Activated CD4-positive, alpha-beta T cell treated with anti-CD3 and anti-CD28 coated beads, Interleukin-2, amount 50 U/mL, for 1 hour (primary cell): ENCODE results near the gene THBS3.

ENCODE experiments used
- DNase-seq: peaks from one replicate; pipeline ENCODE4 v3.0.0-alpha.2; 2020

THBS3 gene

DNA sequence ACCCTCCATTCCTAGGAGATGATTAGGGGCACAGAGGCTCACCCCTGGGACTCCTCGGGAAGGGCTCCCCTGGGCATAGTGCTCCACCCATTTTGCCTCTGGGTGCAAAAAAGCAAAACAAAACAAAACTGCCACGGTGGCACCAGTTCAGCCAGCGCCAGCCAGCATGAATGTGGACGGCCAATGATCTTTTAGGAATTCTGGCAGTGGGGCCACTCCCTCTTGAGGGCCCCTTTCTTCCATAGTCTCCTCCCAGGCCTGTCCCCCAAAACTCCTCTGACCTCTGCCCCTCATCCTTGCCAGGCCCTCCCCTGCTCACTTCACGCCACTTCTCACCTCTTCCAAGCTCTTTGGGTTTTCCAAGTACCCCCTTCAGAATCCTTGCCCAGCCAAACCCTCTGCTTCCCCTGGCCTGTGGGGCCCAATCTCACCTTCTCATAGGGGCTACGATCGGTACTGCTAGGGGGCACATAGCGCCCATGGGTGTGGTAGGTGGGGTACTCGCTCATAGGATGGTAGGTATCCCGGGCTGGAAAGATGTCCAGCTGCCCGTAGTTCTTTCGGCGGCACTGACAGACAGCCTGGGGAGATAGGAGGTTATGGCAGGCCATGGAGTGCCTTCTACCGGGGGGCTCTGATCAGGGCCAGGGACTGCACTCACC, 20.8 kb downstream of the THBS3 start:
- no peak for DNase-seq

DNA sequence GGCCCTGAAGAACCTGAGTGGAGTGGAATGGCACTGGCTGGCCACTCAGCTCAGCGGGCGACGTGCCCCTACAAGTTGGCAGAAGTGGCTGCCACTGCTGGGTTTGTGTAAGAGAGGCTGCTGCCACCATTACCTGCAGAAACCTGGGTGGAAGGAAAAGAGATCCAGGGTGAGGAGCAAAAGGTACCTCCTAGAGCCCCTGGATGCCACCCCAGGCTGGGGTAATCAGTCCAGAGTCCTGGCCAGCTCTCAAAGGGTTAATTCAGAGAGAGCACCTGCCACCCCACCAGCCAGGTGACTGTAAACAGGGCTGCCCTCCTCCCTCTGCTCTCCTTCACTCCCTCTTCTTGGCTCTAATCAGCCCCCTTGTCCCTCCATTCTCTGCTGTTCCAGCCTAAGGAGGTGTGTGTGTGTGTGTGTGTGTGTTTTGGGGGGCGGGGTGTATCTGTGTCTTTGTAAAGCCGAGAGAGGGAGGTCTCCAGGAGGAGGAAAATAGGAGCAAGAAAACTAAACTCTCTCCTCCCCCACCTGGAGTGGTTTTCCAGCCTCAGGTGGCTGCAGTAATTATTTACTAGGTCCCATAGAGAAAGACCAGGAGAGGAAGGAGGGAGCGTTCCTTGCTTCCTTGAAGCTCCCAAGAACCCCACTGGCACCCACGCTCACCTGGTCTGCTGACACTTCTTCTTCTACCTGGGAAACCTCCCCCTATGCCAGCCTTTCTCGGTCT, 21.5 kb downstream of the THBS3 start:
- no peak for DNase-seq

DNA sequence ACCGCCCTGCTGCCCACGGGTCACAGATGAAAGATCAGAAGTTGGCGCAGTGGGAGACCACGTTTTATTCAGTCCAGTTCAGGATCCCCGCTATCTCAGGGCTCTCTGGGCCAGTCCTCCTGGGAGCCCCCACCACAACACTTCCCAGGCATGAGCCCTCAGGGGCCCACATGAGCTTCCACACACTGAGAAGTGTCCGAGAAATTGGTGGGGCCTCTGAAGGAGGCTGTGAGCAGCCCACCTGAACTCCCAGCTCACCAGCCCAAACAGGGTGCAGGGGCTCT, 22.0 kb downstream of the THBS3 start:
- DNase-seq = no peak

DNA sequence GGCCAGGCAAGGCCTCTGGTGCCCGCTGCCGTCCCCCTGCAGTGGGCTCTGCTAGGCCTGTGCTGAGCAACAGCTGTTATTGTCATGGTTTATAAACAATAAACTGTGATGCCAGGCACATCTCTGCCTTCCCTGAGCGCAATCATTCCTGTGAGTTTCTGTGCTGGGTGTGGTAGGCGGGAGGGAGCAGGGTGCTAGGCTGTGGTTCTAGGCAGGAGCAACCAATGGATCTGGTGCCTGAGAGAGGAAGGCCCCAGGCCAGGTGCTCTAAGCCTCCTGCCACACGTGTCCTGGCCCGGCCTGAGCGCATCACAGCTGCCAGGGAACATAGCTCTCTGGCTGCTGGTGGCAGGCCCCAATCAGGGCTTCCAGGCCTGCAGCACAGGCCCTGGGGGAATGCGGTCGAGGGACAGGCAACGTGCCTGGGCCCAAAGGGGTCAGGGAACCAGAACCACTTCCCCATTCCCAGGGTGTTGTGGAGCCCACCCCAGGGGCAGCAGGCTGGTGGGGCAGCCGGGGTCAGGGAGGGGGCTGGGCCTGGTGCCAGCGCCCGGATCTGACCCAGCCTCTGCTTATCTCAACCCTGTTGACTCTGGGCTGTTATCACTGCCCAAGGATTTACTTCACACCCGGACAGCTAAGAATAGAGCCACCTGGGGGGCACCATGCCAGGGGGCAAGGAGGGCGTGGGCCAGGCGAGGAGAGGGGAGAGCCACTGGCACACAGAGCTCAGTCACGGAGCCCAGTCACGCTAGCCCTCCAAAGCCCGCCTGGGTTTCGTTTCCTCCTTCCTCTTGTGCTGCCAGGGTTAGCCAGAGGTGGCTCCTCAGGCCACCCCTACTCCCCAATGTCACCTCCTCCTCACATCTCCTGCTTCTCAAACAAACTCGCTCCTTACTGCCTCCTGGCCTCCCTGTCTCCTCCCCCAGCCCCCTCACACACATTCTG, 22.6 kb downstream of the THBS3 start:
- DNase-seq = no peak

DNA sequence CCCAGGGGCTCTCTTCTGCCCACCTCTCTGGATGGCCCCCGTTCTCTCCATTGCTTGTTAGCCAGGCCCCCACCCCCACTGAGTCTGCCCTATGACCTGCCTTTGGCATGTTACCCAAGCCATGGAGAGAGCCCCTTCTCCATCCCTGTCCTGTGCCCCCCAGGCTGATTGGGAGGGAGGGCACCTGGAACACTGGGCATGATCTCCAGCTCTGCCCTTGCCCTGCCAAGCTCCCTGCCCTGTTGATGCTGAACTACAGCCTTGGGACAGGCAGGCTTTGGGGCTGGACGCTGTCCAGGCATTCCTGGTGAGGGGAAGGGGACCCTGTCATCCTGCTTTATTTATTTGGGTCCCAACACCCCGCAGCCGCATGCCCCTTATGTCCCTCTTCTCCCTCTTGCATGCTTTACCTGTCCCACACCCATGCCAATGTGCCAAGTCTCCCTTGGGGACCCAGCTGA, 23.3 kb downstream of the THBS3 start:
- DNase-seq = no peak

DNA sequence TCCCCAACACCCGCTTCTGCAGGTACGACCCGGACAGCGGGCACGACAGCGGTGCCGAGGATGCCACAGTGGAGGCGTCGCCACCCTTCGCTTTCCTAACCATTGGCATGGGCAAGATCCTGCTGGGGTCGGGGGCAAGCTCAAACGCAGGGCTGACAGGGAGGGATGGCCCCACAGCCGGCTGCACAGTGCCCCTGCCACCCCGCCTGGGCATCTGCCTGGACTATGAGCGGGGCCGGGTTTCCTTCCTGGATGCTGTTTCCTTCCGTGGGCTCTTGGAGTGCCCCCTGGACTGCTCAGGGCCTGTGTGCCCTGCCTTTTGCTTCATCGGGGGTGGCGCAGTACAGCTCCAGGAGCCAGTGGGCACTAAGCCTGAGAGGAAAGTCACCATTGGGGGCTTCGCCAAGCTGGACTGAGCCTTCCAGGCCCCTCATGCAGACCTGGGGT, 23.9 kb downstream of the THBS3 start:
- no peak for DNase-seq

DNA sequence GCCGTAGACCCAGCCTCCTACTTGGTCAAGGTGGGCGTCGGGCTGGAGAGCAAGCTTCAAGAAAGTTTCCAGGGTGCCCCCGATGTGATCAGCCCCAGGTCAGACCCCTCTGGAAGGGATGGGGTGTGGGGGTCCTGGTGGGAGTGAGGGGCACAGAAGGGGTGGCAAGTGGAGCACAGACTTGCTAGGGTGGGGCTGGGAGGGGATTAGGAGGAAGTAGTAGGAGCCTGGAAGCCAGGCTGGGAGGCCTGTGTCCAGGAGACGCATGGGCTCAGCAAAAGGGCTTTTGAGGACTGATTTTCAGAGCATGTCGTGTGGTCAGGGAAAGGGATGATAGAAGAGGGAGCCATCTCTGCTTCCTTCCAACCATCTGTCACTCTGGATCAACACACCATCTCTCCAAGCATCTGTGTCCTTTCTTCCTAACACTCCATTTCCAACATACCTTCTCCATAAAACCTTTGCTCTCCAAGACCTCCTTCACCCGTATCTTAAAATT, 25.6 kb downstream of the THBS3 start:
- DNase-seq = no peak

DNA sequence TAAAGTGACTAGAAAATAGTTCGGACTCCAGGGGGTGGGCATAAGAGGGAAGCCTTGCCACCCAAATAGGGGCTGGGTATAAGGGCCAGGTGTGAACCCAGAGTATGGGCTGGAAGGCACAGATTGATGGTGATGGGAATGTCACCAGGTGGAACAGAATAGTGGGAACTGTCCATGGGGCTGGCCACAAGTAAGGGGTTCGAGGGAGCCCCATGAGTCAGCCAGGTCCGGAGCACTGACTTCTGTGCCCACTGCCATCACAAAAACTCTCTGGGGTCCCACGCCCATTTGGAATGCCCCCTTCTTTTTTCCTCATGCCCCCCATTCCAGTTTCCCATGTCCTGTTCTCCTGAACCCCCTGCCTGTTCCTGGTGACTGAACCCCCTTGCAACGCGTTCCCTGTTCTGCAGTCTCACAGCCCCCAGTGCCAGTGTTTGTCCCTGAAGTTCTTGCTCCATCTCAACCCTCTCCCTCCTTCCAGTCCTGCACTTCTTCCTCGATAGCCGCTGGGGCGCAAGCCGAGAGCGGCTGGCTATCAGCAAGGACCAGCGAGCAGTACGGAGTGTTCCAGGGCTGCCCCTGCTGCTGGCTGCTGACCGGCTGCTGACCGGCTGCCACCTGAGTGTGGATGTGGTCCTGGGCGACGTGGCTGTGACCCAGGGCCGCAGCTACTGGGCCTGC, 26.2 kb downstream of the THBS3 start:
- DNase-seq = no peak

DNA sequence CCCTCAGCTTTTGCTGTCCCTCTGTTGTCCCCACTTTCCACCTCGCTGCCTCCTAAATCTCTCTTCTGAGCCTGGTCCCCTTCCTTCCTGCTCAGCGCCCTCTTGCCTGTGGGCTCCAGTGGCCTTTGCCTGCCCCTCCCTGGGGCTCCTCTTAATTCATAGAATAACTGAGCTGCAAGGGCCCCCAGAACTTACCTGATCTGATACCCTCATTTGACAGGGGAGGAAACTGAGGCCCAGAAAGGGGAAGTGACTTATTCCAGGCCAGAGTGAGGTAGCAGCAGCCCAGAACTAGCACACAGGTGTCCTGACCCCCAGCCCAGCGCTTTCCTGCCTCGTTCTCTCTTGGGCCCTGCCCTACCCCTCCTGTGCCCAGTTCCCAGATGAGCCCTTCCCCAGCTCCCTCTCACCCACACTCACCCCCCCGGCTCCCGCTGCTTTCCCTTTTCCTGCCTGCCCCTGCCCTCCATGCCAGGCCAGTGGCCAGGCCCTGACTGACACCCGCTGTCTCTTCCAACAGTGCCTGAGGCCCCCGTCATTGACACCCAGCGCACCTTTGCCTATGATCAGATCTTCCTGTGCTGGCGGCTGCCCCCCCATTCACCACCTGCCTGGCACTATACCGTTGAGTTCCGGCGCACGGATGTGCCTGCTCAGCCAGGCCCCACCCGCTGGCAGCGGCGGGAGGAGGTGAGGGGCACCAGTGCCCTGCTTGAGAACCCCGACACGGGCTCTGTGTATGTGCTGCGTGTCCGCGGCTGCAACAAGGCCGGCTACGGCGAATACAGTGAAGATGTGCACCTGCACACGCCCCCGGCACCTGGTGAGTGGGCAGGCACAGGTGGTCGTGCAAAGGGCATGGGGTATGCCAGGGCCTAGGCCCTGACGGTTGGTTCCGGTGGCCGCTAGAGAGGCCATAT, 28.3 kb downstream of the THBS3 start:
- no peak for DNase-seq

DNA sequence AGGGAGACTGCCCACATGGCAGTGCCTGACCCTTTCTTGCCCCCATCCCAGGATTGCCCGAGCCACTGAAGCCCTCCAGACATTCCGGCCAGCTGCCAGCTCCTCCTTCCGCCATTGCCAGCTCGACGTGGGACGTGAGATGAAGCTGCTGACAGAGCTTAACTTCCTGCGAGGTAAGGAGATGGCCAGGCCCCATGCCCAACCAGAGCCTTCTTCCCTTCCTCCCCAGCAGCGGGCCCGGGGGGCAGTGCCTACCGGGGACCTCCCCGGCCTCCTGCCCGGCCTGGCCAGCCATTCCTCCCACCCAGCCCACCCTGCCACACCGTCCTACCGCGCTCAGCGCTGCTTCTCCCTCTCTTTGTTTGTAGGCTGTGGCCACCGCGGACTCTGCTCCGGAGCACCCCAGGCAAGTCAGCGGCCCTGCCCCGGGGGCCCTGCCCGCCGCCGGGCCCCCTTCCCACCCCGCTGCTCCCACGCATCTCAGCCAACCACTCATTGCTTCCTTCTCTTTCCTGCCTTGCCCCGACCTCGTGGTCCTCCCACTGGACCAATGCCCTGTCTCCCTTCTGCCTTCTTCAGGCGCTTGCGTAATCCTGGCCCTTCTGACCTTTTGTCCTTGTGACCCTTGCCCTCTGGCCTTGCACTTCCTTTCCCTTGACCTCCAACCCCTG, 29.1 kb downstream of the THBS3 start:
- no peak for DNase-seq

DNA sequence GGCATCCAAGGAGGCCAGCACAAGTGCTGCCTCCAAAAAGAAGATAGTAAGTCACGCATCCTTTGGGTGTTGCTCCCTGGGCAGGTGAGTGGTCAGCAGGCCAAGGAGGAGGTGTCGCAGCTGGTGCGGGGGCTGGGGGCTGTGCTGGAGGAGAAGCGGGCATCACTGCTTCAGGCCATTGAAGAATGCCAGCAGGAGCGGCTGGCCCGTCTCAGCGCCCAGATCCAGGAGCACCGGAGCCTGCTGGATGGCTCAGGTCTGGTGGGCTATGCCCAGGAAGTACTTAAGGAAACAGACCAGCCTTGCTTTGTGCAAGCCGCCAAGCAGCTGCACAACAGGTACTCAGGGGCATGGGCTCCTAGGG, 29.8 kb downstream of the THBS3 start:
- no peak for DNase-seq

DNA sequence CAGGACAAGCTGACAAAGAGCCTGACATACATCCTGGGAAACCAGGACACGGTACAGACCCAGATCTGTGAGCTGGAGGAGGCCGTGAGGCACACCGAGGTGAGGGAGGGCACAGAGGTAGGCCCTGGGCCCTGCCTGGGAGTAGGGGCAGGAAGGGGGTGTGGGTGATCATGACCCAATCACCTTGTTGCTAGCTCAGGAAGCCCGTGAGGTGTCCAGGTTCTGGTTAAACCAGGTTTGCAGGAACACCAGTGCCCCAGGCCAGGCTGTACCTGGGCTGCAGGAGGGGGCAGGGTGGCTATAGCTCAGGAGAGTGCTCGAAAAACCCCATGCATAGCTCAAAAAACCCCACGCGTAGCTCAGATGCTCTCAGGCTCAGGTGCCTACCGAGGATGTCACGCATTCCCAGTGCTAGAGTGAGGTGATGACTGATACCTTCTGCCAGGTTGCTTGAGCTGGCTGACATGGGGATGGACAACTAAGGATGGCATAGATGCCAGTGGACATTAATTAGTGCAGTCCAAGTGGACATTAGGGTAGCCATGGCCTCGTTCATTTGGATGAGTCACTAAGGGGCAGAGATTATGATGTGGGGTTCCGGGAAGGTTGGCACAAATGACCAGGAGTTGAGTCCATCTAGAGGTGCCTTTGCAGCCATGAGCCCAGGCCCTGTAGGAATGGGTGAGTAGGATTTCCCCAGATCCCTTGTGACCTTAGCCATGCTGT, 30.3 kb downstream of the THBS3 start:
- no peak for DNase-seq

DNA sequence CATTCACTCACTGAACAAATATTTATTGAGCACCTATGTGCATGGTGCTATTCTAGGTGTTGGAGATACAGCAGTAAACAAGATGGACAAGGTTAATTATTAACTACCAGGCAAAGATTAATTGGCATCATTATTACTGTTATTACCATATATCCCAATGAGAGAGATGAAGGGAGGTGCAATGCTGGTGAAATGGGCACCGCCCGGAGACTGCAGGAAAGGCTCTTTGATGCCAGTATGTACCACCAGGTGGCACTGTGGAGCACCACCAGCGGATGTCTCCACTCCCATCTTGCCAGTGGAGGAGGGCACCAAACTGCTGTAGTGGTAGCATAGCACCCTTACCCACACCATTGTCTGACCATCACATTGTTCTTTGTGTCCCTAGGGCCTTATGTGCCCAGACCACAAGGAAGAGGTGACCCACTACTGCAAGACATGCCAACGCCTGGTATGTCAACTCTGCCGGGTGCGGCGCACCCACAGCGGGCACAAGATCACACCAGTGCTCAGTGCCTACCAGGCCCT, 31.1 kb downstream of the THBS3 start:
- peak; percentile 87 for DNase-seq

DNA sequence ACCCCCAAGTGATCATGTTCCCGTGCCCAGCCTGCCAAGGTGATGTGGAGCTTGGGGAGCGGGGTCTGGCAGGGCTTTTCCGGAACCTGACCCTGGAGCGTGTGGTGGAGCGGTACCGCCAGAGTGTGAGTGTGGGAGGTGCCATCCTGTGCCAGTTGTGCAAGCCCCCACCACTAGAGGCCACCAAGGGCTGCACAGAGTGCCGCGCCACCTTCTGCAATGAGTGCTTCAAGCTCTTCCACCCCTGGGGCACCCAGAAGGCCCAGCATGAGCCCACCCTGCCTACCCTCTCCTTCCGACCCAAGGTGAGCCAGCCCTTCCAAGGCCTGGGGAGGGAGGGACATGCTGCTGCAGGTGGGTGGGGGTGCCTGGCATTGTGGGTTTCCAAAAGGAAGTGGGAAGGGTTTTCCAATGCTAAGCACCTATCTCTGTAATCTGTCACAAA, 31.7 kb downstream of the THBS3 start:
- no peak for DNase-seq

DNA sequence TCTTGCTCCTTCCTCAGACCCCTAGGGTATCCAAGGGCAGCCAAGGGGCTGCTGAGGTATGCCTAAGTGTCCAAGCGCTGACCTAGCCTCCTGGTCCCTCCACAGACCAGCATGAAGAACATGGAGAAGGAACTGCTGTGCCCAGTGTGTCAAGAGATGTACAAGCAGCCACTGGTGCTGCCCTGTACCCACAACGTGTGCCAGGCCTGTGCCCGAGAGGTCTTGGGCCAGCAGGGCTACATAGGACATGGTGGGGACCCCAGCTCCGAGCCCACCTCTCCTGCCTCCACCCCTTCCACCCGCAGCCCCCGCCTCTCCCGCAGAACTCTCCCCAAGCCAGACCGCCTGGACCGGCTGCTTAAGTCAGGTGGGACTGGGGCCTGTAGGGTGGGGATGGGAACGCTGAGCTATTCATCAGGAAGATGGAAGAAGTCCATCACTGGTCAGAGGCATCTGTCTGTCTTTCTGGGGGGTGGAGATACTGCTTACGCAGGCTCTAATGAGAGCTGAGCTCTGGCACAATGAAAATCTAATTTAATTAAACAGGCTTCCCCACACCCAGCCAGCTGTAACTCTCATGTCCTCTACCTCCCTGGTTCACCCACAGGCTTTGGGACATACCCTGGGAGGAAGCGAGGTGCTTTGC, 32.3 kb downstream of the THBS3 start:
- DNase-seq = no peak

DNA sequence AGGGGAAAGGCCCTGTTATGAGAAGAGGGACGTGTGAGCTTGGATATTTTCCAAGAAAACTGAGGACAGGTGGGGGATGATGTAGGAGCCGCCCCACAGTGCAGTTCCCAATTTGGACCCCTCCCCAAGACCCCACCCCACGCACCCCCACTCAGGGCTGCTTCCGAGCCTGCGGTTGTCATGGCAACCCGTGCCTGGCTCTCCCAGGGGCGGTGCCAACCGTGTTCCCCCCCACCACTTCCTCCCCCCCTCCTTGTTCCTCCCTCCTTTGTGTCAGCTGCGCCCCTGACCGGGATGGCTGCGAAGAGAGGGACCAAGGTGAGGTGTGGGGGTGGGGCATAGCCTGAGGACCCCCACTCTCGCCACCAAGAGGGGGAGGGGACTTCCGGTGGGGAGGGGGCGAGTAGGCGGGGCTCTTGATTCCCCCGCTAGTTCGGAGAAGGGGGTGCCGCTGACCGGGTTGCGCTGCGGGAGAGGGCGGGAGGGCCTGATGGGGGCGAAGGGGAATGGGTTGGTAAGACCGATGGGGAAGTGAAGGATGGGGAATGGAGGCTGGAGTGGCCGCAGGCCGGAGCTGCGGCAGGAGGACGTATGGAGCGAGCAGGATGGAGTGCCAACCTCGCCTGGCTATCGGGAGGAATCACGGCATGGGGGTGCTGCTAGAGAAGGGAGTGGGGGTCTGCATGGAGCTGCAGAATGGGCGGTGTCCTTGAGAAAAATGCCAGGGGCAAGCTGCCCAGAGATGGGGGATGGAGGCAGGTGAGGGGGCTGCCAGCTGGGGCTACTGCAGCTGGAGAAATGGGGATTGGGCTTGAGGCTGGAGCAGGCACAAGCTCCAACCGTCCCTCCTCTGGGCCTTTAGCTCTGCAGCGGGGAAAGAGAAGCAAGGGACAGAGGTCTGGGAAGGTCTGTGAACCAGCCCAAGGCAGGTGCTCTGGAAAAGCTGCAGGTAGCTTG, 33.1 kb downstream of the THBS3 start:
- DNase-seq = peak; percentile 53

DNA sequence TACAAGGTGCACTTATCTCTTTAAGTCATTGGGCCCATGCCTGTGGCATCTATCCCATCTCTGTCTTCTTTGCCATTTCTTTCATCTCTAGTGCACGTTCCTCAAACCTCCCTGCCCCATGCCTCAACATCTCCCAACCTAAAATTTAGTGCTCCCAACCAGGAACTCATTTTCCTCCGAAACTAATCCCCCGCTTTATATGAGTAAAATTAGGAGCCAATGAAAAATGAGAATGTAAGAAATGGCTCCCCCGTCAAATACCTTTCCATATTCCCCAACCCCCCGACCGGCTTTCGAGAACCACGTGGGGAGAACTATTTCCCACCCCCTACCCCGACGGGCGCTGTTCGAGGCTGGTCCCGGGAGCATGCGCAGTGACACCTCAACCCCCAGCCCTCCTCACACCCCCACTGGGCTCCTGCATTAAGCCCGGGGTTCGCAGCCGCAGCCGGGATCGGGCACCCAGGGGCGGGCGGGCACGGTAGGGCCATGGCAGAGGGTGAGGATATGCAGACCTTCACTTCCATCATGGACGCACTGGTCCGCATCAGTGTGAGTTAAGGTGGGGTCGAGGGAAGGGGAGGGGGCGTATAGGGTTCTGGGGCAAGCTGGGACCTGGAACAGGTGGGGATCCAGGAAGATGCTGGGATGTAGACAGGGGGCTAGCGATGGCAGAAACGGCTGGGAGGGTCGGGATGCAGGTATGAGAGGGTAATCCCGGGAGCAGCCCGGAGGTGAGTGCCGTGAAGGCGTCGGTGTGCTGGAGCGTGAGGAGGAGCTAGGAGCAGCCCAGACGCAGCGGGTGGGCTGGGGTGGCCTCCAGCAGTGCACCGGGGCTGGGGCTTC, 34.0 kb downstream of the THBS3 start, which contains the start of gene TRIM46:
Gene TRIM46, plus strand, starts transcription at position 372 of the 846 bp plus-strand sequence. Its CDS starts 118 bp downstream, at position 490.
- peak; percentile 58 for DNase-seq
